GM12892 (cell line): ENCODE measurements around the gene MYOM1.
"Not testable (repeated sequence)": the region's sequence is repeated elsewhere in the genome, so short reads cannot be mapped to it uniquely, and the experiment has no call there.

Source experiments
- POLR2A ChIP-seq: IDR thresholded peaks from 2 replicates; pipeline ENCODE4 v1.6.1; 2011; ENCODE audit warnings: low read depth, low read length, control low read depth
- POLR2AphosphoS5 ChIP-seq: IDR thresholded peaks from 2 replicates; pipeline ENCODE4 v1.6.1; 2011; ENCODE audit warnings: low read depth, low read length, control low read depth
- TAF1 ChIP-seq: IDR thresholded peaks from 2 replicates; pipeline ENCODE4 v1.6.1; 2011; ENCODE audit warnings: low read depth, mild to moderate bottlenecking, control low read depth, low read length, borderline replicate concordance

- not testable (repeated sequence) for TF ChIP-seq POLR2A, POLR2AphosphoS5, TAF1
Observed at GRCh38 chr18:3049897-3050454, 169.8 kb downstream of the MYOM1 start.
